Body of pancreas (tissue), 4 donors: ENCODE results near the gene ARHGEF7. TPM values are rescaled to one million over a fixed set of nuclear protein-coding genes. Genes with fewer than 3 reads are reported as not detected.

Experiments used
- ATAC-seq: fragments of 150-250 bp; one replicate; pipeline ENCODE4 v1.9.1; 2016
- DNase-seq, 4 donors: peaks; one replicate each; pipeline ENCODE4 v3.0.0-alpha.2; 2019
- H3K27ac ChIP-seq, 4 donors: fragments of 200-600 bp; sonication (generic); 1 replicate in 3 of 4; 2 replicates in 1 of 4; pipeline versions ENCODE4 v1.5.1 to v1.6.1; 2016 to 2019; ENCODE audit warnings: mild to moderate bottlenecking in 1 of 4, mixed read lengths in 1 of 4, moderate library complexity in 1 of 4
- H3K27me3 ChIP-seq, 2 donors: fragments of 200-600 bp; sonication (generic); one replicate each; pipeline ENCODE4 v1.6.0; 2016; ENCODE audit warnings: mild to moderate bottlenecking in 1 of 2
- H3K36me3 ChIP-seq, 2 donors: fragments of 200-600 bp; sonication (generic); replicated peaks in 1 of 2; 2 replicates each; pipeline ENCODE4 v1.5.1; 2016; ENCODE audit warnings: low read depth in 2 of 2; ENCODE audit not compliant: insufficient read depth in 1 of 2
- H3K4me1 ChIP-seq: fragments of 200-600 bp; sonication (generic); one replicate; pipeline ENCODE4 v1.6.0; 2016
- H3K4me3 ChIP-seq, 2 donors: fragments of 200-600 bp; sonication (generic); 1 replicate in 1 of 2; 2 replicates in 1 of 2; pipeline ENCODE4 v1.5.1; 2016 to 2019
- H3K9me3 ChIP-seq, 3 donors: fragments of 200-600 bp; sonication (generic); 1 replicate in 2 of 3; 2 replicates in 1 of 3; pipeline ENCODE4 v1.5.1; 2016
- POLR2A ChIP-seq, 3 donors: fragments of 450-650 bp; IDR thresholded peaks; one replicate each; pipeline ENCODE4 v1.6.1; 2016; ENCODE audit warnings: antibody characterized with exemption in 3 of 3, mild to moderate bottlenecking in 2 of 3
- WGBS, 2 donors: methylation state at CpG; one replicate each; pipeline ENCODE4 v1.1.5; 2017; 5-methylcytosine and 5-hydroxymethylcytosine counted together
- intact Hi-C: fragments of 100-400 bp; cut with DNase I; formaldehyde crosslinking; loops from one replicate; pipeline ENCODE4 v1.15.1; 2023
- total RNA-seq, 2 donors: library from RNA; depleted of rRNA; stranded (reverse); fragments of >200 nt; gene quantifications; one replicate each; pipeline ENCODE4 v1.1.0, GENCODE V29; 2016
- TF ChIP-seq, protein P1 (sequence below), 7 experiments: fragments of 450-650 bp in 4 of 7; fragments of 200-600 bp in 3 of 7; sonication (generic) in 3 of 7; IDR thresholded peaks; one replicate each; pipeline ENCODE4 v1.5.1; 2016 to 2019; ENCODE audit warnings: antibody characterized with exemption in 7 of 7

The ARHGEF7 gene
- total RNA-seq, 2 donors from 2014 or later: 27.5 to 81.4 TPM

DNA sequence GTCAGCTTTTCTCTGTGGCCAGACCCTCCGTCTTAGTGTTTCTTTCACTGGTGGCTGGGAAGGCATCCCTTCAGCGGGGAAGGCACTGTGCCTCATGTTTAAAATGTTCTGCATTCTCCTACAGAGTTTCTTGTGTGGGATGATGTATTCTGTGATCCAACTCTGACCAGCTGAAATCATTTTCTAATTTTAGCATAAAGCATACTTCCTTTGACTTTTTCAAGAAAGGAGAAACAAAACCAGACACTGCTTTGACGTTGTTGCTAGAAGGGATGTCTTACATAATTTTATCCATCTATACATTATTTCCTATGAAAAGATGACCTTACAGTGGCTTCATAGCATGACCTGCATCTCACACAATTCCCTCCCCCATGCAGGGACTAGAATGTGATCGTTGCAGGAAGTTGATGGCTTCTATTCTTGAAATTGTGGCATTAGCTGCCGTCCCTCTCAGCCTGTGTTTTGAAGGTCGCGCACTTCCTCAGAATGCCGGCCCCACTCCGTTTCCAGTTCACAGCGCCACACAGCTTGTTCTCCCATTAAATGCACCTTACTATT lies 166.7 kb downstream of the ARHGEF7 start:
- peak overlapping the region in 2 of 4 donors; percentile 67 to 75 for H3K27ac ChIP-seq
- peaks cover 0 to 14% of the 10 kb centered on the region in 2 donors for H3K36me3 ChIP-seq
- DNase-seq: peak in 1 of 4 donors; percentile 11

DNA sequence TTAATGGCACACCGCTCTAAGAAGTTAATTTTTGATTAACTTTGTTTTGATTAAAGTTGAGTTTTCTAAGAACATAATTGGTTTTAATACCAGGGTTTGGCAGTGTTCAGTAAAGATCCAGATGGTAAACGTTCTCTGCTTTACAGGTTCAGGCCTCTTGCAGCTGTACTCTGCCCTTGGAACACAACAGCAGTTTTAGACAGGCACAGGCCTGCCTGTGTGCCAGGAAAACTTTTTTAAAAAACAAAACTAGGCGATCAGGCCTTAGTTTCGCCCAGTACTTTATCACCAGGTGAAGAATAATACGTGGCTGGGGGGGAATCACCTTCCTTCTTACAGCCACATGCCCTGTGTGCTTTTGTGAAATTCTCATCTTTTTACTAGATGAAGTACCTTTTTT lies 167.3 kb downstream of the ARHGEF7 start:
- ATAC-seq: peak; percentile 21
- intact Hi-C loops: no loop called here
- 40 to 42% methylated on average over 5 of the region's 5 CpGs for WGBS, 2 donors
- Histone ChIP-seq H3K27ac (peak overlapping the region; percentile 19 to 75 (median 47)), H3K4me1 (peaks cover 18% of the 10 kb centered on the region), H3K36me3 (peaks cover 0 to 20% of the 10 kb centered on the region in 2 donors), H3K9me3 (no peaks in the 10 kb centered on the region), H3K4me3 (no peak overlapping the region), H3K27me3 (no peaks in the 10 kb centered on the region)
- TF ChIP-seq POLR2A (IDR thresholded peaks at IDR 0.05): no peak
- TF ChIP-seq, protein P1, sequence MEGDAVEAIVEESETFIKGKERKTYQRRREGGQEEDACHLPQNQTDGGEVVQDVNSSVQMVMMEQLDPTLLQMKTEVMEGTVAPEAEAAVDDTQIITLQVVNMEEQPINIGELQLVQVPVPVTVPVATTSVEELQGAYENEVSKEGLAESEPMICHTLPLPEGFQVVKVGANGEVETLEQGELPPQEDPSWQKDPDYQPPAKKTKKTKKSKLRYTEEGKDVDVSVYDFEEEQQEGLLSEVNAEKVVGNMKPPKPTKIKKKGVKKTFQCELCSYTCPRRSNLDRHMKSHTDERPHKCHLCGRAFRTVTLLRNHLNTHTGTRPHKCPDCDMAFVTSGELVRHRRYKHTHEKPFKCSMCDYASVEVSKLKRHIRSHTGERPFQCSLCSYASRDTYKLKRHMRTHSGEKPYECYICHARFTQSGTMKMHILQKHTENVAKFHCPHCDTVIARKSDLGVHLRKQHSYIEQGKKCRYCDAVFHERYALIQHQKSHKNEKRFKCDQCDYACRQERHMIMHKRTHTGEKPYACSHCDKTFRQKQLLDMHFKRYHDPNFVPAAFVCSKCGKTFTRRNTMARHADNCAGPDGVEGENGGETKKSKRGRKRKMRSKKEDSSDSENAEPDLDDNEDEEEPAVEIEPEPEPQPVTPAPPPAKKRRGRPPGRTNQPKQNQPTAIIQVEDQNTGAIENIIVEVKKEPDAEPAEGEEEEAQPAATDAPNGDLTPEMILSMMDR (IDR thresholded peaks at IDR 0.05): no peak
- DNase-seq: peak in 3 of 4 donors; percentile 40 to 66 (median 61)

More for the DNA sequence above, 166.7 kb downstream of the ARHGEF7 start:
- Histone ChIP-seq H3K4me1 (peaks cover 18% of the 10 kb centered on the region), H3K9me3 (no peaks in the 10 kb centered on the region), H3K27me3 (no peaks in the 10 kb centered on the region), H3K4me3 (no peak overlapping the region)
- no peak for ATAC-seq
- TF ChIP-seq, protein P1 (IDR thresholded peaks at IDR 0.05): no peak
- no peak for TF ChIP-seq POLR2A (IDR thresholded peaks at IDR 0.05)
- intact Hi-C loops: no loop called here
- 47 to 76% methylated on average over 10 of the region's 10 CpGs for WGBS, 2 donors

DNA sequence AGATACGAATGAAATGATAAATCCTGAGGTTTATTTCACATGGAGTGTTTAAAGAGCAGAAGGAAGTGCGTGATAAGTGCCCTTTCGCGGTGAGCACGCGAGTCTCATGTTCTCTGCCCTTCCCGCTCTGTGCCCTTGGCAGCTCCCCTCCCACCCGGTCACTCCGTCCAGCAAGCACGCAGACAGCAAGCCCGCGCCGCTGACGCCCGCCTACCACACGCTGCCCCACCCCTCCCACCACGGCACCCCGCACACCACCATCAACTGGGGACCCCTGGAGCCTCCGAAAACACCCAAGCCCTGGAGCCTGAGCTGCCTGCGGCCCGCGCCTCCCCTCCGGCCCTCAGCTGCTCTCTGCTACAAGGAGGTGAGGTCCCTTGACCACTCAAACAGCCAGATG lies 167.9 kb downstream of the ARHGEF7 start:
- DNase-seq (no peak), ATAC-seq (no peak)
- no peaks in the 10 kb centered on the region for H3K27me3 ChIP-seq
- WGBS, 2 donors: 74 to 84% methylated on average over 21 to 23 of the region's 23 CpGs
- TF ChIP-seq POLR2A (IDR thresholded peaks at IDR 0.05): no peak
- TF ChIP-seq, protein P1 (IDR thresholded peaks at IDR 0.05): no peak
- H3K27ac ChIP-seq: peak overlapping the region; percentile 19 to 75 (median 47)
- H3K4me1 ChIP-seq: peaks cover 18% of the 10 kb centered on the region
- no peak overlapping the region for H3K4me3 ChIP-seq
- intact Hi-C loops: no loop called here
- peaks cover 0 to 19% of the 10 kb centered on the region in 2 donors for H3K36me3 ChIP-seq
- H3K9me3 ChIP-seq: no peaks in the 10 kb centered on the region

DNA sequence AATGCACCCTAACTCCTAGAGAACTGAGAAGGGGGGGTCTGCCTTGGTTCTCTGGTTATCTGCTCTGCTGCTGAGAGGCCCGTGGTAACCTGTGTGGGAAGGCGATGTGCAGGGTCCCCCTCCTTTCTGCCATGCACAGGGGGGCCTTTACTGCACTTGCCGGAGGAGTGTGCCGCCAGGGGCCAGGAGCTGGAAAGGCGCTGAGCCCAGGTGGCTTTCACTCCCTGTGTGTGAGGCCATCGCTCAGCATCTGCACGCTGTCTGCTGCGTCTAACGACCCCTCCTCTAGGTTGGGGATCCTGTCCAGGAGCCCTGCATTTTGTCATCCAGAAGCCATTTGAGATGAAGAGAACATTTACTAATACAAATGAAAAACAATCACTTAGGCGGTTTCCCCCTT lies 168.3 kb downstream of the ARHGEF7 start:
- 93 to 94% methylated on average over 9 to 10 of the region's 10 CpGs for WGBS, 2 donors
- H3K27ac ChIP-seq: no peak overlapping the region
- intact Hi-C loops: no loop called here

More for the DNA sequence above, 168.3 kb downstream of the ARHGEF7 start:
- Histone ChIP-seq H3K36me3 (peaks cover 0 to 21% of the 10 kb centered on the region in 2 donors), H3K9me3 (no peaks in the 10 kb centered on the region), H3K4me3 (no peak overlapping the region), H3K4me1 (peaks cover 18% of the 10 kb centered on the region), H3K27me3 (no peaks in the 10 kb centered on the region)
- DNase-seq (no peak), ATAC-seq (no peak)
- TF ChIP-seq, protein P1 (IDR thresholded peaks at IDR 0.05): no peak
- no peak for TF ChIP-seq POLR2A (IDR thresholded peaks at IDR 0.05)
